AG09319 (cell line): ENCODE results near the gene CRACR2B.

Experiments
- DNase-seq: peaks from one replicate; pipeline ENCODE4 v3.0.0-alpha.2; 2010; ENCODE audit warnings: low read depth; ENCODE audit errors: extremely low read depth
- TF ChIP-seq, protein P1 (sequence below): IDR thresholded peaks from 2 replicates; pipeline ENCODE4 v1.5.1; 2011; ENCODE audit warnings: low read depth, mild to moderate bottlenecking, inconsistent platforms, low read length, moderate library complexity

Gene CRACR2B

DNA sequence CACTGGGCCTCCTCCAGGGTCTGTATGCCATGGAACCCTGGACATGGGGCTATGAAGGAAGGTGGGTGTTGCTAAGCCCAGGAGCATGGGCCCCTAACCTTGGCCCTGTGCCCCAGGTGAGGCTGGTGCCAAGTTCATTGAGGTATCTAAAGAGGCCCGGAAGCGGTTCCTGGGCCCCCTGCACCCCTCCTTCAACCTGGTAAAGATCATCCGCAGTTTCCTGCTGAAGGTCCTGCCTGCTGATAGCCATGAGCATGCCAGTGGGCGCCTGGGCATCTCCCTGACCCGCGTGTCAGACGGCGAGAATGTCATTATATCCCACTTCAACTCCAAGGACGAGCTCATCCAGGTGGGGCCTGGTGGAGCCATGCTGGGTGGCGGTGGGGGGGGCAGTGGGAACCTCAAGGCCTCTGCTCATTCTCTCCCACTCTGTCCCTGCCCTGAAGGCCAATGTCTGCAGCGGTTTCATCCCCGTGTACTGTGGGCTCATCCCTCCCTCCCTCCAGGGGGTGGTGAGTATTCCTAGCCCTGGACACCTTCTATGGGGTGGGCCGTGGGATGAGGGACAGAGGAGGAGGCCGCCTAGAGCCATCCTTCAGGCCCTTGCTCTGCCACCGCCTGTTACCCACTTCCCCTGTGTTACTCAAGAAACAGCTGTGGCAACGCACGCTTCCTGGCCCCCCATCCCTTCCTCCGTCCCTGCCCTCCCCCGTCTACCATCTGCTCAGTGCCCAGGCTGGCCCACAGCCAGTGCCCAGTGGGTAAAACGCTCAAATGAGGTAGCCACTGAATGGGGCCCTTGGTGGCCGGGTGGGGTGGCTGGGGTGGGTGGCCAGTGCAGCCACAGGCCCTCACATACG is 6.0 kb upstream of the CRACR2B start:
- DNase-seq = no peak

DNA sequence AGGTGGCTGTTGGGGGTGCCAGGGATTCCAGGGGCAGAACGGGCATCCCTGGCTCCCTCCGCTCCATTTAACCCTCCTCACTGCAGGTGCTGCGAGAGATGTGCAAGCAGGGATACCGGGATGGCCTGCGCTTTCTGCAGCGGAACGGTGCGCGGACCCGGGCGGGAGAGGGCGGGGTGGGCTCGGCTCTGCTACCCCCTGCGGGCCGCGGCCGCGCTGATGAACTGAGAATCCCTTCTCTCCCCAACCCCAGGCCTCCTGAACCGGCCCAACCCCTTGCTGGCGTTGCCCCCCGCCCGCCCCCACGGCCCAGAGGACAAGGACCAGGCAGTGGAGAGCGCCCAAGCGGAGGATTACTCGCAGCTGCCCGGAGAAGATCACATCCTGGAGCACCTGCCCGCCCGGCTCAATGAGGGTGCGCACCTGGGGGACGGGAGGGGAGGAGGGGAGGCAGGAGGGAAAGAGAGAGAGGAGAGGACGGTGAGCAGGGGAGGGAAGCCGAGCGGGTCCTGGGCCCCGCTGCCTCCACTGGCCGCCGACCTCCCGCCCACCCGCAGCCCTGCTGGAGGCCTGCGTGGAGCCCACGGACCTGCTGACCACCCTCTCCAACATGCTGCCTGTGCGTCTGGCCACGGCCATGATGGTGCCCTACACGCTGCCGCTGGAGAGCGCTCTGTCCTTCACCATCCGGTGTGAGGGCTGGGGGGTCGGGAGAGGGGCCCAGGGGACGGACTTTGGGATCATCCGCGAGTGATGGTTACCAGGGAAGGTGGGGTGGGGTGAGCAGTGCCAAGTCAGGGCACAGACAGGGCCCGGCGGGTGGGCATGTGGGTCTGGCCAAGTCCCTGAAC is 4.1 kb upstream of the CRACR2B start:
- TF ChIP-seq, protein P1, sequence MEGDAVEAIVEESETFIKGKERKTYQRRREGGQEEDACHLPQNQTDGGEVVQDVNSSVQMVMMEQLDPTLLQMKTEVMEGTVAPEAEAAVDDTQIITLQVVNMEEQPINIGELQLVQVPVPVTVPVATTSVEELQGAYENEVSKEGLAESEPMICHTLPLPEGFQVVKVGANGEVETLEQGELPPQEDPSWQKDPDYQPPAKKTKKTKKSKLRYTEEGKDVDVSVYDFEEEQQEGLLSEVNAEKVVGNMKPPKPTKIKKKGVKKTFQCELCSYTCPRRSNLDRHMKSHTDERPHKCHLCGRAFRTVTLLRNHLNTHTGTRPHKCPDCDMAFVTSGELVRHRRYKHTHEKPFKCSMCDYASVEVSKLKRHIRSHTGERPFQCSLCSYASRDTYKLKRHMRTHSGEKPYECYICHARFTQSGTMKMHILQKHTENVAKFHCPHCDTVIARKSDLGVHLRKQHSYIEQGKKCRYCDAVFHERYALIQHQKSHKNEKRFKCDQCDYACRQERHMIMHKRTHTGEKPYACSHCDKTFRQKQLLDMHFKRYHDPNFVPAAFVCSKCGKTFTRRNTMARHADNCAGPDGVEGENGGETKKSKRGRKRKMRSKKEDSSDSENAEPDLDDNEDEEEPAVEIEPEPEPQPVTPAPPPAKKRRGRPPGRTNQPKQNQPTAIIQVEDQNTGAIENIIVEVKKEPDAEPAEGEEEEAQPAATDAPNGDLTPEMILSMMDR = no peak
- DNase-seq = no peak

More for the DNA sequence above, 6.0 kb upstream of the CRACR2B start:
- TF ChIP-seq, protein P1 = no peak

DNA sequence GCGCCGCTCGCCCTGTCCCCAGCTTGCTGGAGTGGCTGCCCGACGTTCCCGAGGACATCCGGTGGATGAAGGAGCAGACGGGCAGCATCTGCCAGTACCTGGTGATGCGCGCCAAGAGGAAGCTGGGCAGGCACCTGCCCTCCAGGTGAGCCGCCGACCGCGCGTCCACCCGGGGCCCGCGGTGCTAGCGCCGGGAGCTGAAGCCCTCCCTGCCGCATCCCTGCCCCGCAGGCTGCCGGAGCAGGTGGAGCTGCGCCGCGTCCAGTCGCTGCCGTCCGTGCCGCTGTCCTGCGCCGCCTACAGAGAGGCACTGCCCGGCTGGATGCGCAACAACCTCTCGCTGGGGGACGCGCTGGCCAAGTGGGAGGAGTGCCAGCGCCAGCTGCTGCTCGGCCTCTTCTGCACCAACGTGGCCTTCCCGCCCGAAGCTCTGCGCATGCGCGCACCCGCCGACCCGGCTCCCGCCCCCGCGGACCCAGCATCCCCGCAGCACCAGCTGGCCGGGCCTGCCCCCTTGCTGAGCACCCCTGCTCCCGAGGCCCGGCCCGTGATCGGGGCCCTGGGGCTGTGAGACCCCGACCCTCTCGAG is 3.3 kb upstream of the CRACR2B start:
- TF ChIP-seq, protein P1 = no peak
- DNase-seq = no peak

DNA sequence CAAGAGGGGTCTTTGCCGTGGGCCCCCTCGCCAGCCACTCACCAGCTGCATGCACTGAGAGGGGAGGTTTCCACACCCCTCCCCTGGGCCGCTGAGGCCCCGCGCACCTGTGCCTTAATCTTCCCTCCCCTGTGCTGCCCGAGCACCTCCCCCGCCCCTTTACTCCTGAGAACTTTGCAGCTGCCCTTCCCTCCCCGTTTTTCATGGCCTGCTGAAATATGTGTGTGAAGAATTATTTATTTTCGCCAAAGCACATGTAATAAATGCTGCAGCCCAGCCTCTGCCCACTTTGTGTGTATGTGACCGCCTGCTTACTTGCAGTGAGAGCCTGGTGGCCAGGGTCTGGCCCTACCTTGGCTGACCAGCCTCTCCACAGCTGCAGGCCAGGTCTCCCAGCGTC is 2.8 kb upstream of the CRACR2B start:
- DNase-seq = no peak
- TF ChIP-seq, protein P1 = no peak

DNA sequence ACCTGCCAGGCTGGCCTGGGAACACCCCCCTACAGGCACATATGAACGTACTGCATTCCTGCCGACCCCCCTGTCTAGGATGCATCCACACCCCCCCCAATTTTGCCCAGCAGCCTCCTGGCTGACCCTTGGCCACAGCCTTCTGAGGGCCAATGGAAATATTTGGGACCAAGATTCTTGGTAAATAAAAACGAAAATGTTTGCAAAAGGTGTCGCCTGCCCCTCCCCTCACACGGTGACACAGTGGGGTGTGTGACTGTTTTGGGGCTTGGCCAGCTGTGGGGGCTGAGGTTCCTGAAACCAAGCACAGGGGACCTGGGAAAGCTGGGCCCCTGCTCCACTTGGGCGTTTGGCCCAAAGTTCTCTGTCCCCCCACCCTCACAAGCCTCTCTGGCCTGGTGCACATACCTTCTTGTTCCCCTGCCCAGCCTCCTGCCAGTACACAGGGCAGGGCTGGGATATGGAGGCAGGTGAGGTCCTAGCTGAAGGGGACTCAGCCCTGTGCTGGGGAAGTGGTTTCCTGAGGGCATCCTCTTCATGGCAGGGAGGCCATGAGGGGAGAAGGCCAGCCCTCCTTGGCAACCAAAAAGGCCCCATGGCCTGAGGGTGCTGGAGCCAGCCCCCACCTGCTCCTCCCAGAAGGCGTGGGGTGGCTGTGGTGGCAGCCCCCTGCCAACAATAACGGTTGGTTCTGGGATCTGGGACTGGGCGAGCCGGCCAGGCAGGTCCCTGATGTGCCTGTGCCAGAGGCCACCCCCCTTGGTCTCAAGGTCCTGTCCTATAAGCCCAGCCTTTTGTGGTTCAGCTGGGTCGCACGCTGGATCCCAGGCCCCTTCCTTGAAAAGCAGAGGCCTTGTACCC is 2.1 kb upstream of the CRACR2B start:
- no peak for DNase-seq
- TF ChIP-seq, protein P1 = no peak

DNA sequence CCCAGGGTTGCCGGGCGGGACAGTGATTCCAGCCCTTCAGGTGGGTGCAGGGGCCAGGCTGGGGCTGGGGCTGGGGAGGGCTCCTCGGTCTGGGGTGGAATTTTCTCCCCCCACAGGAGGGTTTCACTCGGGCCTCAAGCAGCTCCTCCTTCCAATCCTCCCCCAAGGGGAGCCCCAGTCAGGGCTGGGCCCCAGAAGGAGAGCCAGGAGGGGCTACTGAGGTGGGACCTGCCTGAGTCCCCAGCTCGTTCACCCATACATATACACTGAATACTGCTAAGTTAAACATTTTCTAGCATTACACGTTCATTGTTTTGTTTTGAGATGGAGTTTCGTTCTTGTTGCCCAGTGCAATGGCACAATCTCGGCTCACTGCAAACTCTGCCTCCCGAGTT is 1.5 kb upstream of the CRACR2B start:
- no peak for DNase-seq
- TF ChIP-seq, protein P1 = no peak
